ENCODE data around the gene GGCX.

GGCX gene

GRCh38 chr2:85503168-85503850, 58.0 kb downstream of the GGCX start:
- H3K4me2 ChIP-seq (ENCODE audit: insufficient read depth, low read length) = no peak overlapping the region
- H3K4me3 ChIP-seq (ENCODE audit: low read depth in 1 of 2, low read length in 2 of 2) = no peak overlapping the region
- peak; percentile 19; the same call in 1 of the 3 replicates for ATAC-seq (ENCODE audit: insufficient read depth, low read depth)
- H3K27ac ChIP-seq (ENCODE audit: low read length) = no peak overlapping the region
- H3K36me3 ChIP-seq (ENCODE audit: insufficient read depth, low read length) = no peaks in the 10 kb centered on the region
- H3K9me3 ChIP-seq (ENCODE audit: insufficient read depth, low read length, severe bottlenecking) = no peaks in the 10 kb centered on the region
- no peak overlapping the region for H2AFZ ChIP-seq (ENCODE audit: low read depth, low read length)
- no peaks in the 10 kb centered on the region for H3K4me1 ChIP-seq (ENCODE audit: insufficient read depth, low read length)
- no peak for TF ChIP-seq EZH2 (IDR thresholded peaks at IDR 0.05; ENCODE audit: borderline replicate concordance, low read depth, low read length, severe bottlenecking)
- no peak for TF ChIP-seq CTCF (IDR thresholded peaks at IDR 0.05; ENCODE audit: borderline replicate concordance, extremely low read depth, low read length, poor library complexity, severe bottlenecking)
- H3K9ac ChIP-seq (ENCODE audit: low read depth, low read length) = no peak overlapping the region
- H3K27me3 ChIP-seq (ENCODE audit: insufficient read depth, low read length, poor library complexity) = no peaks in the 10 kb centered on the region
- DNase-seq = no peak
- H3K79me2 ChIP-seq (ENCODE audit: insufficient read depth, low read length) = no peaks in the 10 kb centered on the region
- no peaks in the 10 kb centered on the region for H4K20me1 ChIP-seq (ENCODE audit: insufficient read depth, low read length)

- Histone ChIP-seq H3K9ac (ENCODE audit: low read depth, low read length) (no peak overlapping the region), H3K4me3 (ENCODE audit: low read depth in 1 of 2, low read length in 2 of 2) (no peak overlapping the region), H3K27ac (ENCODE audit: low read length) (no peak overlapping the region), H3K27me3 (ENCODE audit: insufficient read depth, low read length, poor library complexity) (no peaks in the 10 kb centered on the region), H3K36me3 (ENCODE audit: insufficient read depth, low read length) (no peaks in the 10 kb centered on the region), H3K4me2 (ENCODE audit: insufficient read depth, low read length) (no peak overlapping the region), H2AFZ (ENCODE audit: low read depth, low read length) (peak overlapping the region; percentile 47), H4K20me1 (ENCODE audit: insufficient read depth, low read length) (no peaks in the 10 kb centered on the region), H3K9me3 (ENCODE audit: insufficient read depth, low read length, severe bottlenecking) (no peaks in the 10 kb centered on the region), H3K4me1 (ENCODE audit: insufficient read depth, low read length) (no peaks in the 10 kb centered on the region), H3K79me2 (ENCODE audit: insufficient read depth, low read length) (no peaks in the 10 kb centered on the region)
- DNase-seq (no peak), ATAC-seq (ENCODE audit: insufficient read depth, low read depth) (no peak)
- TF ChIP-seq EZH2 (IDR thresholded peaks at IDR 0.05; ENCODE audit: borderline replicate concordance, low read depth, low read length, severe bottlenecking) (no peak), CTCF (IDR thresholded peaks at IDR 0.05; ENCODE audit: borderline replicate concordance, extremely low read depth, low read length, poor library complexity, severe bottlenecking) (no peak)
Measured at GRCh38 chr2:85502720-85503119, 58.6 kb downstream of the GGCX start.

- no peak overlapping the region for H3K9ac ChIP-seq (ENCODE audit: low read depth, low read length)
- no peak overlapping the region for H2AFZ ChIP-seq (ENCODE audit: low read depth, low read length)
- no peaks in the 10 kb centered on the region for H4K20me1 ChIP-seq (ENCODE audit: insufficient read depth, low read length)
- no peak for TF ChIP-seq EZH2 (IDR thresholded peaks at IDR 0.05; ENCODE audit: borderline replicate concordance, low read depth, low read length, severe bottlenecking)
- no peak for TF ChIP-seq CTCF (IDR thresholded peaks at IDR 0.05; ENCODE audit: borderline replicate concordance, extremely low read depth, low read length, poor library complexity, severe bottlenecking)
- ATAC-seq (ENCODE audit: insufficient read depth, low read depth) (no peak; the same call in 2 of the 3 replicates), DNase-seq (no peak)
- no peak overlapping the region for H3K4me2 ChIP-seq (ENCODE audit: insufficient read depth, low read length)
- H3K9me3 ChIP-seq (ENCODE audit: insufficient read depth, low read length, severe bottlenecking) = no peaks in the 10 kb centered on the region
- H3K4me1 ChIP-seq (ENCODE audit: insufficient read depth, low read length) = no peaks in the 10 kb centered on the region
- no peaks in the 10 kb centered on the region for H3K36me3 ChIP-seq (ENCODE audit: insufficient read depth, low read length)
- H3K4me3 ChIP-seq (ENCODE audit: low read depth in 1 of 2, low read length in 2 of 2) = no peak overlapping the region
- H3K27me3 ChIP-seq (ENCODE audit: insufficient read depth, low read length, poor library complexity) = no peaks in the 10 kb centered on the region
- H3K79me2 ChIP-seq (ENCODE audit: insufficient read depth, low read length) = no peaks in the 10 kb centered on the region
- no peak overlapping the region for H3K27ac ChIP-seq (ENCODE audit: low read length)
Measured at GRCh38 chr2:85501248-85501647, 60.0 kb downstream of the GGCX start.
